ENCODE measurements around the gene PPIL6. TPM values are rescaled to one million over a fixed set of nuclear protein-coding genes. Genes with fewer than 3 reads are reported as not detected.

The PPIL6 gene
- total RNA-seq, 1 experiment from 2014 or later = not detected

- Histone ChIP-seq H3K4me1 (peaks cover 6% of the 10 kb centered on the region), H3K4me3 (ENCODE audit: low read depth, low read length) (no peak overlapping the region), H3K36me3 (ENCODE audit: control insufficient read depth, insufficient read depth, low read length) (no peaks in the 10 kb centered on the region), H3K27me3 (replicated peaks; ENCODE audit: control insufficient read depth, insufficient read depth, low read length) (no peaks in the 10 kb centered on the region), H3K9me3 (no peaks in the 10 kb centered on the region)
- no TSS peak for BruUV-seq (replicated peaks)
- intact Hi-C loops (cut with micrococcal nuclease; ENCODE audit: unreplicated experiment) = no loop called here
- ChIA-PET CTCF (no interaction called here), POLR2A (no interaction called here)
- no peak for DNase-seq
- no peak overlapping the region for H3K4me3 Mint-ChIP-seq (ENCODE audit: unreplicated experiment)
- H3K27me3 Mint-ChIP-seq (ENCODE audit: insufficient read depth, unreplicated experiment) = no peaks in the 10 kb centered on the region
- no peaks in the 10 kb centered on the region for H3K9me3 Mint-ChIP-seq (ENCODE audit: unreplicated experiment)
- no peak overlapping the region for H3K27ac Mint-ChIP-seq (ENCODE audit: unreplicated experiment)
- no peaks in the 10 kb centered on the region for H3K4me1 Mint-ChIP-seq (ENCODE audit: low read depth, unreplicated experiment)
- peaks cover 15% of the 10 kb centered on the region for H3K36me3 Mint-ChIP-seq (ENCODE audit: insufficient read depth, unreplicated experiment)
- no peak for TF ChIP-seq CTCF (IDR thresholded peaks at IDR 0.05; ENCODE audit: insufficient read depth in 1 of 2, low read depth in 1 of 2, low read length in 1 of 2, severe bottlenecking in 1 of 2, unreplicated experiment in 1 of 2)
These were observed 10.9 kb upstream of the PPIL6 start for GRCh38 chr6:109451376-109451775.

GRCh38 chr6:109450801-109451200 is 10.4 kb upstream of the PPIL6 start:
- peaks cover 4% of the 10 kb centered on the region; the same call in 1 of the 2 replicates for H3K4me1 ChIP-seq
- H3K27ac Mint-ChIP-seq (ENCODE audit: unreplicated experiment) = no peak overlapping the region
- H3K36me3 Mint-ChIP-seq (ENCODE audit: insufficient read depth, unreplicated experiment) = peaks cover 15% of the 10 kb centered on the region
- no peaks in the 10 kb centered on the region for H3K27me3 ChIP-seq (replicated peaks; ENCODE audit: control insufficient read depth, insufficient read depth, low read length)
- BruUV-seq (replicated peaks) = no TSS peak
- no peak overlapping the region for H3K4me3 ChIP-seq (ENCODE audit: low read depth, low read length)
- DNase-seq = no peak
- H3K4me3 Mint-ChIP-seq (ENCODE audit: unreplicated experiment) = no peak overlapping the region
- no peaks in the 10 kb centered on the region for H3K9me3 ChIP-seq
- no peaks in the 10 kb centered on the region for H3K9me3 Mint-ChIP-seq (ENCODE audit: unreplicated experiment)
- ChIA-PET CTCF (no interaction called here), POLR2A (no interaction called here)
- no peaks in the 10 kb centered on the region for H3K4me1 Mint-ChIP-seq (ENCODE audit: low read depth, unreplicated experiment)
- intact Hi-C loops (cut with micrococcal nuclease; ENCODE audit: unreplicated experiment) = no loop called here
- no peak for TF ChIP-seq CTCF (IDR thresholded peaks at IDR 0.05; ENCODE audit: insufficient read depth in 1 of 2, low read depth in 1 of 2, low read length in 1 of 2, severe bottlenecking in 1 of 2, unreplicated experiment in 1 of 2)
- H3K27me3 Mint-ChIP-seq (ENCODE audit: insufficient read depth, unreplicated experiment) = no peaks in the 10 kb centered on the region
- no peaks in the 10 kb centered on the region for H3K36me3 ChIP-seq (ENCODE audit: control insufficient read depth, insufficient read depth, low read length)

DNA sequence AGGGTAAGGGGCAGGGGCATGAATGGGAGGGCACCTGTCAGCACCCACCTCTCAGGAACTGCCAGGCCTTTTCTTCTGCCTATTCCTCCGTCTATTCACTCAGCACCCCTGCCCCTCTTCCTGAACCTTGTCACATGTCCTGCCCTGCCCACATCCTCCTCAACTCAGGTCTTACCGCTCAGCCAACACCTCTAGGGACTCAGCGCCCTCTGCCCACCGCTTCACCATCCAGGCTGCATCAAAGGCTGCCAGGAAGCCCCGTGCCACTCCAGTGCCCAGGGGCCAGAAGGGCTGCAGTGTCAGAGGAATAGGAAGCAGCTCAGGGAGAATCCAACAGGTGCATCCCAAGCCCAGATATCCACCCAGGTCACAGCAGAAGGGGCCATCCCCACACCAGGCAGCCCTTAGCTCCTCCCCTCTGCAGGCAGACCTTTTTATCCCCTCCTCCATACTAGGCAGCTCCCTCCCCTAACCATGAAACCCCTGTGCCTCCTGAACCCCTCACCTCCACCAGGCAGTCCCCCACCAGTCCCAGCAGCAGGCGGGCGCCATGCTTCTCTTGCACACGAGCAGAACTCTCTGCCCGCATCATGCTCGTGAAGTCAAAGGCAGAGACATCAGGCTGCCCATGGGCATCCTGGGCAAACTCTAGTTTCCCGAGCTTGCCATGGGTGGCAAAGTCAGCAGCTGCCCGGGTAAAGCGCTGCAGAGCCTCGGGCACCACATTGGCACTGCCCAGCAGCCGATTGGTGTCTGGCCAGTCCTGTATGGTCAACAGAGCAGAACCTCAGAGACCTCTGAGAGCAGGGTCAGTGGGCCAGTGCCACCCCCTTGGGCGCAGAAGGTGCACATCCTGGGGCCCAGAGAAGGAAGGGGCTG is 9.6 kb upstream of the PPIL6 start:
- Mint-ChIP-seq H3K27me3 (ENCODE audit: insufficient read depth, unreplicated experiment) (no peaks in the 10 kb centered on the region), H3K4me3 (ENCODE audit: unreplicated experiment) (no peak overlapping the region), H3K4me1 (ENCODE audit: low read depth, unreplicated experiment) (no peaks in the 10 kb centered on the region), H3K36me3 (ENCODE audit: insufficient read depth, unreplicated experiment) (peaks cover 15% of the 10 kb centered on the region), H3K27ac (ENCODE audit: unreplicated experiment) (peak overlapping the region; percentile 48), H3K9me3 (ENCODE audit: unreplicated experiment) (no peaks in the 10 kb centered on the region)
- CTCF ChIA-PET = no interaction called here
- POLR2A ChIA-PET = no interaction called here
- Histone ChIP-seq H3K4me1 (peaks cover 4% of the 10 kb centered on the region; the same call in 1 of the 2 replicates), H3K4me3 (ENCODE audit: low read depth, low read length) (no peak overlapping the region), H3K27me3 (replicated peaks; ENCODE audit: control insufficient read depth, insufficient read depth, low read length) (no peaks in the 10 kb centered on the region), H3K36me3 (ENCODE audit: control insufficient read depth, insufficient read depth, low read length) (no peaks in the 10 kb centered on the region), H3K9me3 (no peaks in the 10 kb centered on the region)
- no peak for DNase-seq
- no TSS peak for BruUV-seq (replicated peaks)
- intact Hi-C loops (cut with micrococcal nuclease; ENCODE audit: unreplicated experiment) = loop anchor here (5.0 to 10.0 kb wide), 2 partner anchors 32 to 265 kb away; partner anchors contain the start of gene ZBTB24
- TF ChIP-seq CTCF (IDR thresholded peaks at IDR 0.05; ENCODE audit: insufficient read depth in 1 of 2, low read depth in 1 of 2, low read length in 1 of 2, severe bottlenecking in 1 of 2, unreplicated experiment in 1 of 2) = no peak
